ENCODE results near the gene CAMK1D. TPM values are rescaled to one million over a fixed set of nuclear protein-coding genes. Genes with fewer than 3 reads are reported as not detected.

The CAMK1D gene
- total RNA-seq, 1 donor from 2014 or later = 2.3 TPM

DNA sequence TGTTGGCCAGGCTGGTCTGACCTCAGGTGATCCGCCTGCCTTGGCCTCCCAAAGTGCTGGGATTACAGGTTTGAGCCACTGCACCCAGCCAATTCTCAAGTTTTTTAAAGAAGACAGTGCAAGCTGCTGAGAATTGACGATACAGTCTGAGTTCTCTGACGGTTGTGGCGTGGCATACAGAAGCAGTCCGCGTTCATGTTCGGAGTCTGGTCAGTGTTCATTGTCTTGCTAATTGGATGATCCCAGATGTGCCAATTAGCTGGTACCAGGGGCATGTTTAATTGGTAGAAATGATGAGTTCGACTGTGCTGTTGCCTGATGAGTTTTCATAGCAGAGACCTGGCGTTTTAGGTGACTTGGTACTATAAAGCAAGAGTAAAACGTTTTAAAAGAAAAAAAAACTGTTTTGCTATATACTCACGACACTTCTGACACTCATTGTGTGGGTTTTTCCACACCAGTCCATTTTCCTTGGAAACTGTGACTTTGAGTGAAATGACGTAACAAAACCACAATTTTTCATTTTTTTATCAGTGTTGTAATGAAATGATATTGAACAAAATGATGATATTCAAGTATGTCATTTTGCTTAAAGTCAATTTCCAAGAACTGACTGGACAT is 32.3 kb downstream of the CAMK1D start:
- DNase-seq (ENCODE audit: low read depth) = no peak
- H3K27me3 ChIP-seq (ENCODE audit: control insufficient read depth, insufficient read depth, low read length) = no peaks in the 10 kb centered on the region
- TF ChIP-seq CTCF (IDR thresholded peaks at IDR 0.05; ENCODE audit: insufficient read depth, low read length, poor library complexity, severe bottlenecking) = no peak
- H3K36me3 ChIP-seq (ENCODE audit: control insufficient read depth, insufficient read depth, low read length) = no peaks in the 10 kb centered on the region
- no peak overlapping the region for H3K4me3 ChIP-seq (ENCODE audit: low read depth, low read length)

DNA sequence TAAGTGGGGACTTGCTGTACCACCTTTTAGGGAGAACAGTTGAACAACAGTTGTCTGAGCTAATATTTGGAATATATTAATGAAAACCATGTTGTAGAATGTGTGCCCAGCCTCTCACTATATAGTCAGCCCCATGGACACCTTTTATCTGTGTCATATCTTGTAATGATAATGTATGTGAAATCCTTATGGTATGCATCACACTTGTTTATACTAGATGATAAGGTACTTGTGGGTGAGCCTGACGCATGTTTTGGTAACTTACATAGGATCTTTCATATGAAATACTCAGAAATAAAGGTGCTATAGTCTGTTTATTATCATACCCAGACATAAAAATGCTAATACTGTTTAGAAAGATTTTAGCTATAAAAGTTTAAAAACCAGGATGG is 32.8 kb downstream of the CAMK1D start:
- TF ChIP-seq CTCF (IDR thresholded peaks at IDR 0.05; ENCODE audit: insufficient read depth, low read length, poor library complexity, severe bottlenecking) = no peak
- Histone ChIP-seq H3K4me3 (ENCODE audit: low read depth, low read length) (no peak overlapping the region), H3K36me3 (ENCODE audit: control insufficient read depth, insufficient read depth, low read length) (no peaks in the 10 kb centered on the region), H3K27me3 (ENCODE audit: control insufficient read depth, insufficient read depth, low read length) (no peaks in the 10 kb centered on the region)
- no peak for DNase-seq (ENCODE audit: low read depth)

GRCh38 chr10:12382956-12383531 is 33.7 kb downstream of the CAMK1D start:
- TF ChIP-seq CTCF (IDR thresholded peaks at IDR 0.05; ENCODE audit: insufficient read depth, low read length, poor library complexity, severe bottlenecking) = no peak
- Histone ChIP-seq H3K4me3 (ENCODE audit: low read depth, low read length) (no peak overlapping the region), H3K27me3 (ENCODE audit: control insufficient read depth, insufficient read depth, low read length) (no peaks in the 10 kb centered on the region), H3K36me3 (ENCODE audit: control insufficient read depth, insufficient read depth, low read length) (no peaks in the 10 kb centered on the region)
- DNase-seq (ENCODE audit: low read depth) = no peak

GRCh38 chr10:12384906-12385305 is 35.6 kb downstream of the CAMK1D start:
- no peak for DNase-seq (ENCODE audit: low read depth)
- Histone ChIP-seq H3K27me3 (ENCODE audit: control insufficient read depth, insufficient read depth, low read length) (no peaks in the 10 kb centered on the region), H3K4me3 (ENCODE audit: low read depth, low read length) (no peak overlapping the region), H3K36me3 (ENCODE audit: control insufficient read depth, insufficient read depth, low read length) (no peaks in the 10 kb centered on the region)
- no peak for TF ChIP-seq CTCF (IDR thresholded peaks at IDR 0.05; ENCODE audit: insufficient read depth, low read length, poor library complexity, severe bottlenecking)

DNA sequence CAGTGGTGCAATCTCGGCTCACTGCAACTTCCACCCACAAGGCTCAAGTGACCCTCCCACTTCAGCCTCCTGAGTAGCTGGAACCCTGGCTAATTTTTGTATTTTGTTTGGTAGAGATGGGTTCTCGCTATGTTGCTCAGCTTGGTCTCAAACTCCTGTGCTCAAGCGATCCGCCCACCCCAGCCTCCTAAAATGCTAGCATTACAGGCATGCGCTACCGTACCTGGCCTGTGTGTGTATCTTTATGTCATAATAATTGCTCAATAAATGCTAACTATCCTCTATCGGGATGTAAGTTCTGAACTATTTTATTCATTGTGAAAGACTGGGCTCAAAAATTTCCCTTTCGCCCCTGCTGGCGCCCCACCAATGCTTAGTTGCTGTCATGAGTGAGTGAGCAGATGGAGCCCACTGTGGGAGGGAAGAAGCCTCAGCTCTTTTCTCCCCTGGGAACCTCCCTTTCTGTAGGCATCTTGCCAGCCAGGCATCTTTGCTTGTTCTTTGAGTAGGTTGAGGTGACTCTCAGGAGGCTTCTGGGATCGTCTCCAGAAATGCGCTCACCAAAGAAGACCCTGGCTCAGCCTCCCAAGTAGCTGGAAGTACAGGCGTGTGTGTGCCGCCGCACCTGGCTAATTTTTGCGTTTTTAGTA is 38.3 kb downstream of the CAMK1D start:
- no peak for TF ChIP-seq CTCF (IDR thresholded peaks at IDR 0.05; ENCODE audit: insufficient read depth, low read length, poor library complexity, severe bottlenecking)
- no peaks in the 10 kb centered on the region for H3K36me3 ChIP-seq (ENCODE audit: control insufficient read depth, insufficient read depth, low read length)
- H3K27me3 ChIP-seq (ENCODE audit: control insufficient read depth, insufficient read depth, low read length) = no peaks in the 10 kb centered on the region
- DNase-seq (ENCODE audit: low read depth) = no peak
- H3K4me3 ChIP-seq (ENCODE audit: low read depth, low read length) = no peak overlapping the region

All from kidney epithelial cell (primary cell).